ENCODE results near the gene USP34.

DNA sequence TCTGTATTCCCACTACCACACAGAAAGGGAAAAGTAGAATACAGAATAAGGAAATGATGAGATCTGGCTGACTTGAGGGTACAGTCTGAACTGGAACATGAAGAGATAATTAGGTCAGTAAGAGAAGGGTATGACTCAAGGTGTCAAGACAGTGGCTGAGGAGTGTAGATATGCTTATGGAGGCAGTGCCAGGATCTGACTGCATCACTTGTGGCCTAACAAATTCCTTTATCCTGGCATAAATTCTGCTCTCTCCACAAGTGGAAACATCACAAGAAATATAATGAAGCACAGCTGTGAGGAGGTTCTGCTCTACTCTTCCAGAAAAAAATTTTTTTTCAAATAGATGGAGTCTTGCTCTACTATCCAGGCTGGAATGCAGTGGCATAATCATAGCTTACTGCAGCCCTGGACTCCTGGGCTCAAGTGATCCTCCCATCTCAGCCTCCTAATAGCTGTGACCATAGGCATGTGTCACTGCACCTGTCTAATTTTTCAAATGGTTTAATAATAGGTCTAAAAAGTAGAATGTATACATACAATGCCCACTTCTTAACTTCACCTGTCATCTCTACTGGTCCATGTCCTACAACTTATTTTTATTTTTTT is 223.6 kb downstream of the USP34 start:
- TF ChIP-seq ARNTL (CRISPR knock-in tag; IDR thresholded peaks at IDR 0.05; ENCODE audit: borderline replicate concordance, low read depth) (no peak), PATZ1 (CRISPR knock-in tag; IDR thresholded peaks at IDR 0.05; ENCODE audit: borderline replicate concordance) (no peak), RARB (CRISPR knock-in tag; IDR thresholded peaks at IDR 0.05) (no peak), ESRRG (CRISPR knock-in tag; IDR thresholded peaks at IDR 0.05) (no peak), ZNF8 (CRISPR knock-in tag; IDR thresholded peaks at IDR 0.05) (no peak), ISL1 (CRISPR knock-in tag; IDR thresholded peaks at IDR 0.05) (no peak), TOX (CRISPR knock-in tag; IDR thresholded peaks at IDR 0.05; ENCODE audit: borderline replicate concordance) (no peak), PPARA (CRISPR knock-in tag; IDR thresholded peaks at IDR 0.05; ENCODE audit: borderline replicate concordance) (no peak), ZFP30 (CRISPR knock-in tag; IDR thresholded peaks at IDR 0.05) (no peak), ZFP3 (CRISPR knock-in tag; IDR thresholded peaks at IDR 0.05) (no peak), ZNF565 (CRISPR knock-in tag; conservative IDR thresholded peaks at IDR 0.05; ENCODE audit: low read depth) (no peak), BACH2 (CRISPR knock-in tag; IDR thresholded peaks at IDR 0.05; ENCODE audit: borderline replicate concordance) (no peak), SNAI2 (CRISPR knock-in tag; IDR thresholded peaks at IDR 0.05) (no peak), CSDC2 (CRISPR knock-in tag; IDR thresholded peaks at IDR 0.05) (no peak)
